ENCODE measurements around the gene NUDT22. TPM values are rescaled to one million over a fixed set of nuclear protein-coding genes. Genes with fewer than 3 reads are reported as not detected.

Gene NUDT22
- total RNA-seq, 1 donor from 2014 or later: 79.4 TPM

DNA sequence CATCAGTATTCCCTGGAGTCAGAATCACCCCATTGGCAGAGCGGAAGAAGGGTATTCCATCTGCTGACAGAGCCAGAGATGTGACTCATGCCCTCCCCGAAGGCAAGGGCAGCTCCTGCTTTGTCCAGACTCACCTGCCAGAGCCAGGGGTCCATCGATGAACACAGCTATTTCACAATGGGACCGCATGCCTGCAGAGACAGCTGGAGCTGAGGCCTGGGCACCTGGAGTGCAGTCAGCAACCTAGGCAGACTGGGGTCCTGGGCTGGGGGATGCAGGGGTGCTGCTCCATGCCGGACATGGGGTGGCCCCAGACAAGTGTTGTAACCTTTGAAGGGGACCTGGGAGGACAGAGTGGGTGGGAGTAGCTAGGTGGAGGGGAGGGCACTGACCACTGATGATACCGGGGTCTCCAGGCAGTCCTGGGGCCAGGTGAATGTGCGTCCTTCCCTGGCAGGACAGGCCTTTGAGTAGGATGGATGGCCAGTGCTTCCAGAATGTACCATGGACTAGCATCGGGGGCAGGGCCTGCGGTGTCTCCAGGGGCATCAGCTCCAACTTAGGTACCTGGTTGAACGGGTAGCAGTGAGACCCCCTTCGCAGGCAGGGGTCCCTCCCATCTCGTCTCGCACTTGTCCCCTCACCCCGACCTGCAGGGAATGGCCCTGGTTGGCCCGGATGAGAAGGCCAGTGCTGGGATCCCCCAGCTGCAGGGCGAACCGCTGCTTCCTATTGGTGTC is 1.8 kb upstream of the NUDT22 start:
- no peak for DNase-seq (ENCODE audit: low spot score)
- intact Hi-C loops (cut with micrococcal nuclease): no loop called here
- peak overlapping the region; percentile 72 for H3K27ac Mint-ChIP-seq
- H3K36me3 Mint-ChIP-seq (ENCODE audit: low read depth): peaks cover 12% of the 10 kb centered on the region
- H3K4me3 Mint-ChIP-seq: peak overlapping the region; percentile 87
- peaks cover 18% of the 10 kb centered on the region for H3K4me1 Mint-ChIP-seq (ENCODE audit: low read depth)
- H3K27me3 Mint-ChIP-seq (ENCODE audit: insufficient read depth): no peaks in the 10 kb centered on the region
- H3K9me3 Mint-ChIP-seq: no peaks in the 10 kb centered on the region

GRCh38 chr11:64224891-64225607 is 1.0 kb upstream of the NUDT22 start:
- H3K27ac Mint-ChIP-seq: peak overlapping the region; percentile 72
- no peaks in the 10 kb centered on the region for H3K27me3 Mint-ChIP-seq (ENCODE audit: insufficient read depth)
- no peak for DNase-seq (ENCODE audit: low spot score)
- H3K4me3 Mint-ChIP-seq: peak overlapping the region; percentile 87
- peaks cover 11% of the 10 kb centered on the region for H3K36me3 Mint-ChIP-seq (ENCODE audit: low read depth)
- intact Hi-C loops (cut with micrococcal nuclease): no loop called here
- H3K4me1 Mint-ChIP-seq (ENCODE audit: low read depth): peaks cover 26% of the 10 kb centered on the region
- H3K9me3 Mint-ChIP-seq: no peaks in the 10 kb centered on the region

GRCh38 chr11:64226507-64227051 is 505 bp downstream of the NUDT22 start:
- peaks cover 6% of the 10 kb centered on the region for H3K36me3 Mint-ChIP-seq (ENCODE audit: low read depth)
- DNase-seq (ENCODE audit: low spot score): peak; percentile 57
- H3K4me3 Mint-ChIP-seq: peak overlapping the region; percentile 87
- no peaks in the 10 kb centered on the region for H3K27me3 Mint-ChIP-seq (ENCODE audit: insufficient read depth)
- intact Hi-C loops (cut with micrococcal nuclease): loop anchor here (1.0 kb wide), 5 partner anchors 8 to 58 kb away; partner anchors contain the start of genes BAD, FKBP2, PLCB3 and VEGFB
- peak overlapping the region; percentile 80 for H3K27ac Mint-ChIP-seq
- peaks cover 27% of the 10 kb centered on the region for H3K4me1 Mint-ChIP-seq (ENCODE audit: low read depth)
- no peaks in the 10 kb centered on the region for H3K9me3 Mint-ChIP-seq

- Mint-ChIP-seq H3K27ac (peak overlapping the region; percentile 80), H3K4me3 (peak overlapping the region; percentile 87), H3K36me3 (ENCODE audit: low read depth) (peaks cover 6% of the 10 kb centered on the region), H3K4me1 (ENCODE audit: low read depth) (peaks cover 27% of the 10 kb centered on the region), H3K9me3 (no peaks in the 10 kb centered on the region), H3K27me3 (ENCODE audit: insufficient read depth) (no peaks in the 10 kb centered on the region)
- DNase-seq (ENCODE audit: low spot score): no peak
- intact Hi-C loops (cut with micrococcal nuclease): no loop called here
Measured at GRCh38 chr11:64227405-64227956, 1.4 kb downstream of the NUDT22 start.

DNA sequence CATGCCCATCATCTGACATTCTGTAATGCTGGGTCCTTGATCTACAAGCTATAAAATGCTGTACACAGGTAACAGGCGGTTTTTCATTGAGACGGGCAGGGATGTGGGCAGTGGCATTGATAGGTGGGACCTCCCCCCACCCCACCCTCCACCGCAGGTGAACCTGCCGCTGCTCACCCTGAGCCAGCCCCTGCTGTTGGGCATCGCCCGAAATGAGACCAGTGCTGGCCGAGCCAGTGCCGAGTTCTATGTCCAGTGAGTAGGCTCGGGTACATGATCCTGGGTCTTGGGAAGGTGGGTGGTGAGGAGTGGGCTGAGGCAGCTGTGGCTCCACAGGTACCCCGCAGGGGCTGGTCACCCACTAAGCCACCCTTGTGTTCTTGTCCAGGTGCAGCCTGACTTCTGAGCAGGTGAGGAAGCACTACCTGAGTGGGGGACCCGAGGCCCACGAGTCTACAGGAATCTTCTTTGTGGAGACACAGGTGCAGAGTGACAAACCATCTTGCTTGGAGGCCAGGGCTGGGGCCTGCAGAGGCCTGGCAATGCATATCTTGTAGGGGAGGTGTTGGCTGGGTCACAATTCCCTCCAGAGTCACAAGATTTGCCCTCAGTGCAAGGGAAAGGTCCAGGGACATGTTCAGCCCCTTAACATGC is 3.1 kb downstream of the NUDT22 start:
- Mint-ChIP-seq H3K27ac (peak overlapping the region; percentile 63), H3K36me3 (ENCODE audit: low read depth) (peaks cover 1% of the 10 kb centered on the region), H3K4me3 (peak overlapping the region; percentile 88), H3K27me3 (ENCODE audit: insufficient read depth) (no peaks in the 10 kb centered on the region), H3K4me1 (ENCODE audit: low read depth) (peaks cover 27% of the 10 kb centered on the region), H3K9me3 (no peaks in the 10 kb centered on the region)
- no peak for DNase-seq (ENCODE audit: low spot score)
- intact Hi-C loops (cut with micrococcal nuclease): no loop called here

DNA sequence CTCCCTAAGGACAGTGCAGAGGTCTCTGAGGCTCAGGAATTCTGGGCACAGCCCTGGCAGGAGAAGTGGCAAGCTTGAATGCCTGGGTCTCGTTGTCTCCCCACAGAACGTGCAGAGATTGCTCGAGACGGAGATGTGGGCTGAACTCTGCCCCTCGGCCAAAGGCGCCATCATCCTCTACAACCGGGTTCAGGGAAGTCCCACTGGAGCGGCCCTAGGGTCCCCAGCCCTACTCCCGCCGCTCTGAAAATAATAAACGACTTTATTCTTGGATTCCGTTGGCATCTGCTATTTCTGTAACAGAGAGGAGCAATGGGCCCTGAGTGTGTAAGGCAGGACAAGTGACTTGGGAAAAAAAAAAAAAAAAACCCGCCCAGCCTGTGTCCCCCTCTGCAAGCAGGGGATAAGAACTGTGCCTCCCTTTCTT is 3.7 kb downstream of the NUDT22 start:
- H3K36me3 Mint-ChIP-seq (ENCODE audit: low read depth): peaks cover 1% of the 10 kb centered on the region
- no peaks in the 10 kb centered on the region for H3K9me3 Mint-ChIP-seq
- H3K4me1 Mint-ChIP-seq (ENCODE audit: low read depth): peaks cover 25% of the 10 kb centered on the region
- no peak for DNase-seq (ENCODE audit: low spot score)
- H3K4me3 Mint-ChIP-seq: peak overlapping the region; percentile 88
- intact Hi-C loops (cut with micrococcal nuclease): loop anchor here (1.0 kb wide), 8 partner anchors 12 to 255 kb away; partner anchors contain the start of genes BAD, COX8A, ESRRA and FKBP2
- H3K27ac Mint-ChIP-seq: peak overlapping the region; percentile 72
- H3K27me3 Mint-ChIP-seq (ENCODE audit: insufficient read depth): no peaks in the 10 kb centered on the region

GRCh38 chr11:64230171-64230984 is 4.3 kb downstream of the NUDT22 start, which contains the start of gene DNAJC4:
DNAJC4 (plus strand) TSS chr11:64230548; CDS start chr11:64230855, 307 bp downstream.
- DNase-seq (ENCODE audit: low spot score): peak; percentile 93
- peaks cover 23% of the 10 kb centered on the region for H3K4me1 Mint-ChIP-seq (ENCODE audit: low read depth)
- H3K4me3 Mint-ChIP-seq: peak within 1 kb of the TSS; percentile 88
- no peaks in the 10 kb centered on the region for H3K9me3 Mint-ChIP-seq
- peaks cover 1% of the 10 kb centered on the region for H3K36me3 Mint-ChIP-seq (ENCODE audit: low read depth)
- no peaks in the 10 kb centered on the region for H3K27me3 Mint-ChIP-seq (ENCODE audit: insufficient read depth)
- peak within 1 kb of the TSS; percentile 72 for H3K27ac Mint-ChIP-seq
- intact Hi-C loops (cut with micrococcal nuclease): loop anchor here (1.0 kb wide), 8 partner anchors 11 to 256 kb away; partner anchors contain the start of genes BAD, COX8A, ESRRA and FKBP2

DNA sequence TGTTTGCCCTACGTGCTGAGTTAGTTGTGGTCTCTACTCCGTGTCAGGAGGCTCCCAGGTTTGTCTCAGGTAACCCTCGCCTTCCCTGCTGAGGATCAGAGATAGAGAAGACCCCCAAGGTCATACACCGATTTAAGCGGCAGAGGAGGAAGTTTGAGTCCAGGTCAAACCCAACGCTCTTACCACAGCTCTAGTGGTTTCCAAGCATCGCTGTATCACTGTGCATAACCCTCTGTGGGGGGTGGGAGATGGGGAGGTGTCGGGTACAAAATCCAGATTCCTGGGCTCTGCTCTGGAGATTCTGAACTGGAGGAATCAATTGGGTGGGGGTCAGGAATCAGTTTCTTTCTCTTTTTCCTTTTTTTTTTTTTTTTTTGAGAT is 4.9 kb downstream of the NUDT22 start:
- H3K9me3 Mint-ChIP-seq: no peaks in the 10 kb centered on the region
- peaks cover 1% of the 10 kb centered on the region for H3K36me3 Mint-ChIP-seq (ENCODE audit: low read depth)
- intact Hi-C loops (cut with micrococcal nuclease): loop anchor here (1.0 kb wide), 8 partner anchors 10 to 257 kb away; partner anchors contain the start of genes BAD, COX8A, ESRRA and FKBP2
- H3K27me3 Mint-ChIP-seq (ENCODE audit: insufficient read depth): no peaks in the 10 kb centered on the region
- H3K27ac Mint-ChIP-seq: peak overlapping the region; percentile 44
- peak overlapping the region; percentile 88 for H3K4me3 Mint-ChIP-seq
- peaks cover 28% of the 10 kb centered on the region for H3K4me1 Mint-ChIP-seq (ENCODE audit: low read depth)
- no peak for DNase-seq (ENCODE audit: low spot score)

DNA sequence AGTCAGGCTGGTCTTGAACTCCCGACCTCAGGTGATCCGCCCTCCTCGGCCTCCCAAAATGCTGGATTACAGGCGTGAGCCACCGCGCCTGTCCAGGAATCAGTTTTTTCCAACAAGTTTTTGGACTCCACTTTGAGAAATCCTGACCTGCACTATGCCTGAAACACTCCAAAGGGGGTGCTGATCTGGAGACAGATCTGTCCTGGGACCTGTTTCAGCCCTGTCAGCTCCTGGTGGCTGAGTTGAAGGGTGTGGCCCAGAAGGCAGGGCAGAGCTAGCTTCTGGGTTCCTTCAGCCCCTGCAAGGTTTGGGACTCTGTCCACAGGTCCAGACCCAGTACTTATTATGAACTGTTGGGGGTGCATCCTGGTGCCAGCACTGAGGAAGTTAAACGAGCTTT is 5.5 kb downstream of the NUDT22 start:
- no peak for DNase-seq (ENCODE audit: low spot score)
- H3K36me3 Mint-ChIP-seq (ENCODE audit: low read depth): peaks cover 1% of the 10 kb centered on the region
- intact Hi-C loops (cut with micrococcal nuclease): no loop called here
- H3K27ac Mint-ChIP-seq: peak overlapping the region; percentile 44
- peak overlapping the region; percentile 88 for H3K4me3 Mint-ChIP-seq
- H3K27me3 Mint-ChIP-seq (ENCODE audit: insufficient read depth): no peaks in the 10 kb centered on the region
- H3K4me1 Mint-ChIP-seq (ENCODE audit: low read depth): peaks cover 28% of the 10 kb centered on the region
- H3K9me3 Mint-ChIP-seq: no peaks in the 10 kb centered on the region

GRCh38 chr11:64232182-64232966 is 6.3 kb downstream of the NUDT22 start:
- H3K9me3 Mint-ChIP-seq: no peaks in the 10 kb centered on the region
- peaks cover 23% of the 10 kb centered on the region for H3K4me1 Mint-ChIP-seq (ENCODE audit: low read depth)
- no peaks in the 10 kb centered on the region for H3K27me3 Mint-ChIP-seq (ENCODE audit: insufficient read depth)
- intact Hi-C loops (cut with micrococcal nuclease): no loop called here
- peak overlapping the region; percentile 49 for H3K27ac Mint-ChIP-seq
- H3K36me3 Mint-ChIP-seq (ENCODE audit: low read depth): peaks cover 7% of the 10 kb centered on the region
- H3K4me3 Mint-ChIP-seq: peak overlapping the region; percentile 88
- no peak for DNase-seq (ENCODE audit: low spot score)

GRCh38 chr11:64232967-64233315 is 6.9 kb downstream of the NUDT22 start:
- no peaks in the 10 kb centered on the region for H3K9me3 Mint-ChIP-seq
- no peak for DNase-seq (ENCODE audit: low spot score)
- H3K36me3 Mint-ChIP-seq (ENCODE audit: low read depth): peaks cover 9% of the 10 kb centered on the region
- peak overlapping the region; percentile 88 for H3K4me3 Mint-ChIP-seq
- no peaks in the 10 kb centered on the region for H3K27me3 Mint-ChIP-seq (ENCODE audit: insufficient read depth)
- peaks cover 19% of the 10 kb centered on the region for H3K4me1 Mint-ChIP-seq (ENCODE audit: low read depth)
- intact Hi-C loops (cut with micrococcal nuclease): no loop called here
- no peak overlapping the region for H3K27ac Mint-ChIP-seq
